ENCODE results near the gene CDC45. TPM values are rescaled to one million over a fixed set of nuclear protein-coding genes. Genes with fewer than 3 reads are reported as not detected.

CDC45 gene
- total RNA-seq, 4 donors from 2014 or later: 3.4 to 16.7 (median 9.1) TPM

- Histone ChIP-seq H3K4me3 (no peak overlapping the region), H3K27me3 (no peaks in the 10 kb centered on the region), H3K4me1 (no peaks in the 10 kb centered on the region), H3K36me3 (no peaks in the 10 kb centered on the region), H3K9me3 (no peaks in the 10 kb centered on the region), H3K27ac (no peak overlapping the region)
- intact Hi-C loops (cut with DNase I): loop anchor here (10.0 kb wide), 1 partner anchor 98 kb away; no protein-coding TSS in a partner anchor
- TF ChIP-seq CTCF (IDR thresholded peaks at IDR 0.05) (no peak), POLR2A (IDR thresholded peaks at IDR 0.05) (no peak)
- DNase-seq: no peak
- WGBS, 2 donors: 85 to 100% methylated on average over 1 to 5 of the region's 19 CpGs
Measured at GRCh38 chr22:19516378-19517170, 36.9 kb downstream of the CDC45 start.

GRCh38 chr22:19517171-19517500 is 37.4 kb downstream of the CDC45 start:
- H3K27me3 ChIP-seq: peaks cover 0 to 3% (median 0%) of the 10 kb centered on the region in 4 donors
- intact Hi-C loops (cut with DNase I): loop anchor here (10.0 kb wide), 1 partner anchor 98 kb away; no protein-coding TSS in a partner anchor
- no peak overlapping the region for H3K27ac ChIP-seq
- WGBS, 2 donors: 94 to 100% methylated on average over 2 to 6 of the region's 10 CpGs
- H3K9me3 ChIP-seq: no peaks in the 10 kb centered on the region
- no peaks in the 10 kb centered on the region for H3K4me1 ChIP-seq
- H3K4me3 ChIP-seq: no peak overlapping the region
- no peak for DNase-seq
- no peaks in the 10 kb centered on the region for H3K36me3 ChIP-seq
- TF ChIP-seq POLR2A (IDR thresholded peaks at IDR 0.05) (no peak), CTCF (IDR thresholded peaks at IDR 0.05) (no peak)

GRCh38 chr22:19517919-19518611 is 38.3 kb downstream of the CDC45 start:
- Histone ChIP-seq H3K4me3 (no peak overlapping the region), H3K27ac (no peak overlapping the region), H3K27me3 (peaks cover 0 to 12% (median 0%) of the 10 kb centered on the region in 4 donors), H3K36me3 (no peaks in the 10 kb centered on the region), H3K4me1 (peaks cover 0 to 7% (median under 1%) of the 10 kb centered on the region in 3 donors), H3K9me3 (no peaks in the 10 kb centered on the region)
- TF ChIP-seq CTCF (IDR thresholded peaks at IDR 0.05) (no peak), POLR2A (IDR thresholded peaks at IDR 0.05) (no peak)
- no peak for DNase-seq
- 52 to 86% methylated on average over 2 to 3 of the region's 12 CpGs for WGBS, 2 donors
- intact Hi-C loops (cut with DNase I): loop anchor here (10.0 kb wide), 1 partner anchor 97 kb away; no protein-coding TSS in a partner anchor

GRCh38 chr22:19518635-19519034 is 38.9 kb downstream of the CDC45 start:
- no peak for TF ChIP-seq POLR2A (IDR thresholded peaks at IDR 0.05)
- no peak for TF ChIP-seq CTCF (IDR thresholded peaks at IDR 0.05)
- Histone ChIP-seq H3K27ac (no peak overlapping the region), H3K36me3 (no peaks in the 10 kb centered on the region), H3K4me3 (no peak overlapping the region), H3K27me3 (peaks cover 0 to 18% (median under 1%) of the 10 kb centered on the region in 4 donors), H3K9me3 (no peaks in the 10 kb centered on the region), H3K4me1 (peaks cover 6 to 13% (median 6%) of the 10 kb centered on the region in 3 donors)
- no peak for DNase-seq
- intact Hi-C loops (cut with DNase I): loop anchor here (10.0 kb wide), 1 partner anchor 96 kb away; no protein-coding TSS in a partner anchor
- WGBS, 2 donors: 71 to 94% methylated on average over 2 to 7 of the region's 10 CpGs
